ENCODE data around the gene CIBAR2. TPM values are rescaled to one million over a fixed set of nuclear protein-coding genes. Genes with fewer than 3 reads are reported as not detected.

CIBAR2 gene
- total RNA-seq, 1 experiment from 2014 or later: not detected

DNA sequence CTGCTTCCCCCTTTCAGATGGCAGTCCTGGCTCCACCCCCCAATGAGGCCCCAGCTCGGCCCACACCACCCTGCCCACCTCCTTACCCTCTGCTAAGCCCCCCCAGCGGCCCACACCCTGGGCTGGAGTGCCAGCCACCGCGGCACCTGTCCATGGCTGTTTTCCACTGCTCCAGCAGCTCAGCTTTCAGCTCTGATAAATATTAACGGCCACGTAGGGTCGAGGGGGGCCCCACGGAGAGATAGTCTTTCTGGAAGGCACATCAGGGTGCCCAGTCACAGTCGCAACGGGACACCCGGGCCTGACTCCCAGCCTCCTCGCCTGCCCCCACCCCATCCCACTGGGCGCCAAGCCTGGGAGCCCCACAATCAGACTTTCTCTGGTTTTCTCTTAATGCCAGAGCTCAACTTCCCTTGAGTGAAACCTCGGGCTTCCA lies 46.5 kb upstream of the CIBAR2 start:
- Histone ChIP-seq H3K79me1 (ENCODE audit: insufficient read depth, low read depth, low read length, poor library complexity, severe bottlenecking) (no peaks in the 10 kb centered on the region), H2BK120ac (ENCODE audit: low read depth, low read length, poor library complexity, severe bottlenecking) (no peak overlapping the region), H2AFZ (ENCODE audit: low read length) (no peak overlapping the region), H2BK12ac (ENCODE audit: insufficient read length, low read depth, low read length) (no peak overlapping the region), H3K23me2 (ENCODE audit: insufficient read length, low read depth, low read length, poor library complexity, severe bottlenecking) (no peaks in the 10 kb centered on the region), H3K79me2 (ENCODE audit: insufficient read depth, low read length) (no peaks in the 10 kb centered on the region), H3K9ac (ENCODE audit: extremely low read depth, insufficient read length, low read length) (no peak overlapping the region), H3K23ac (ENCODE audit: insufficient read length, low read depth, low read length) (no peak overlapping the region), H3K4me2 (ENCODE audit: insufficient read depth, insufficient read length, low read length) (no peak overlapping the region), H3K27me3 (ENCODE audit: insufficient read depth, low read length) (no peaks in the 10 kb centered on the region; the same call in 1 of the 2 replicates), H4K8ac (replicated peaks; ENCODE audit: insufficient read length, low read depth, low read length) (no peak overlapping the region), H3T11ph (ENCODE audit: low read length) (no peak overlapping the region), H2AK5ac (ENCODE audit: insufficient read length, low read length) (no peak overlapping the region), H3K14ac (ENCODE audit: insufficient read depth, low read length) (no peak overlapping the region), H2BK5ac (ENCODE audit: insufficient read length, low read length) (no peak overlapping the region), H2BK15ac (ENCODE audit: low read depth, low read length) (no peak overlapping the region), H3K56ac (ENCODE audit: insufficient read length, low read depth, low read length) (no peak overlapping the region), H3K9me3 (ENCODE audit: control insufficient read depth, low read depth, low read length) (no peaks in the 10 kb centered on the region), H3K27ac (ENCODE audit: insufficient read length, low read depth, low read length) (no peak overlapping the region), H3K18ac (ENCODE audit: insufficient read length, low read depth, low read length) (no peak overlapping the region), H4K20me1 (ENCODE audit: control insufficient read depth, insufficient read depth, insufficient read length) (no peaks in the 10 kb centered on the region), H4K5ac (ENCODE audit: insufficient read length, low read depth, low read length) (no peak overlapping the region), H2BK20ac (ENCODE audit: low read depth, low read length, poor library complexity, severe bottlenecking) (no peak overlapping the region), H3K4me1 (ENCODE audit: insufficient read depth, low read length) (no peaks in the 10 kb centered on the region; the same call in 1 of the 2 replicates), H4K91ac (ENCODE audit: insufficient read length, low read depth, low read length) (no peak overlapping the region), H3K4ac (ENCODE audit: low read depth, low read length) (no peak overlapping the region)
- Mint-ChIP-seq H3K4me1 (peaks cover 15 to 22% of the 10 kb centered on the region in 2 experiments), H3K27me3 (ENCODE audit: low read depth) (no peaks in the 10 kb centered on the region; the same call in 1 of the 2 replicates), H3K4me3 (no peak overlapping the region), H3K27ac (no peak overlapping the region), H3K9me3 (no peaks in the 10 kb centered on the region; a peak in 1 of 5 replicates), H3K36me3 (ENCODE audit: insufficient read depth in 1 of 3, low read depth in 3 of 3) (no peaks in the 10 kb centered on the region)
- TF ChIP-seq, protein P1, sequence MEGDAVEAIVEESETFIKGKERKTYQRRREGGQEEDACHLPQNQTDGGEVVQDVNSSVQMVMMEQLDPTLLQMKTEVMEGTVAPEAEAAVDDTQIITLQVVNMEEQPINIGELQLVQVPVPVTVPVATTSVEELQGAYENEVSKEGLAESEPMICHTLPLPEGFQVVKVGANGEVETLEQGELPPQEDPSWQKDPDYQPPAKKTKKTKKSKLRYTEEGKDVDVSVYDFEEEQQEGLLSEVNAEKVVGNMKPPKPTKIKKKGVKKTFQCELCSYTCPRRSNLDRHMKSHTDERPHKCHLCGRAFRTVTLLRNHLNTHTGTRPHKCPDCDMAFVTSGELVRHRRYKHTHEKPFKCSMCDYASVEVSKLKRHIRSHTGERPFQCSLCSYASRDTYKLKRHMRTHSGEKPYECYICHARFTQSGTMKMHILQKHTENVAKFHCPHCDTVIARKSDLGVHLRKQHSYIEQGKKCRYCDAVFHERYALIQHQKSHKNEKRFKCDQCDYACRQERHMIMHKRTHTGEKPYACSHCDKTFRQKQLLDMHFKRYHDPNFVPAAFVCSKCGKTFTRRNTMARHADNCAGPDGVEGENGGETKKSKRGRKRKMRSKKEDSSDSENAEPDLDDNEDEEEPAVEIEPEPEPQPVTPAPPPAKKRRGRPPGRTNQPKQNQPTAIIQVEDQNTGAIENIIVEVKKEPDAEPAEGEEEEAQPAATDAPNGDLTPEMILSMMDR (conservative IDR thresholded peaks at IDR 0.05): no peak
- WGBS (ENCODE audit: extremely low coverage, insufficient read length, low lambda C conversion rate): no CpG with 5 or more reads among the region's 14 CpGs
- no peak for DNase-seq

Measured in H9 (cell line).